IMR-90 (cell line): Measurements from ENCODE around the gene LMTK2.

Source experiments
- MAFK ChIP-seq: IDR thresholded peaks from 2 replicates; pipeline ENCODE4 v1.6.1; 2012; ENCODE audit warnings: low read depth, low read length, improper control_type of control experiment
- MAZ ChIP-seq: IDR thresholded peaks from 2 replicates; pipeline ENCODE4 v1.6.1; 2012; ENCODE audit warnings: low read depth, mild to moderate bottlenecking, low read length, improper control_type of control experiment, moderate library complexity, borderline replicate concordance
- MXI1 ChIP-seq: IDR thresholded peaks from 2 replicates; pipeline ENCODE4 v1.6.1; 2012; ENCODE audit warnings: low read depth, mild to moderate bottlenecking, low read length, moderate library complexity, borderline replicate concordance
- NFE2L2 ChIP-seq: fragments of 150-350 bp; IDR thresholded peaks from 2 replicates; pipeline ENCODE4 v1.6.1; 2016; ENCODE audit warnings: low read depth, mild to moderate bottlenecking, low read length
- POLR2A ChIP-seq: IDR thresholded peaks from 2 replicates; pipeline ENCODE4 v1.6.1; 2012; ENCODE audit warnings: mild to moderate bottlenecking, low read depth, low read length
- RAD21 ChIP-seq: IDR thresholded peaks from 2 replicates; pipeline ENCODE4 v1.6.1; 2012; ENCODE audit warnings: low read length, improper control_type of control experiment
- RFX5 ChIP-seq: IDR thresholded peaks from 2 replicates; pipeline ENCODE4 v1.8.0; 2012; ENCODE audit warnings: low read depth, mild to moderate bottlenecking, low read length, moderate library complexity
- SMC3 ChIP-seq: fragments of 150-350 bp; IDR thresholded peaks from 2 replicates; pipeline ENCODE4 v1.6.1; 2016; ENCODE audit warnings: low read depth, mild to moderate bottlenecking, antibody characterized with exemption, low read length, moderate library complexity
- TF ChIP-seq, protein P1 (sequence below): conservative IDR thresholded peaks from 2 replicates; pipeline ENCODE4 v1.5.1; 2012; ENCODE audit warnings: mild to moderate bottlenecking, low read depth, low read length, improper control_type of control experiment
- TF ChIP-seq, protein P2 (sequence below): fragments of 150-350 bp; IDR thresholded peaks from 2 replicates; pipeline ENCODE4 v1.6.1; 2017; ENCODE audit warnings: mild to moderate bottlenecking, antibody characterized with exemption, low read length, low read depth

DNA sequence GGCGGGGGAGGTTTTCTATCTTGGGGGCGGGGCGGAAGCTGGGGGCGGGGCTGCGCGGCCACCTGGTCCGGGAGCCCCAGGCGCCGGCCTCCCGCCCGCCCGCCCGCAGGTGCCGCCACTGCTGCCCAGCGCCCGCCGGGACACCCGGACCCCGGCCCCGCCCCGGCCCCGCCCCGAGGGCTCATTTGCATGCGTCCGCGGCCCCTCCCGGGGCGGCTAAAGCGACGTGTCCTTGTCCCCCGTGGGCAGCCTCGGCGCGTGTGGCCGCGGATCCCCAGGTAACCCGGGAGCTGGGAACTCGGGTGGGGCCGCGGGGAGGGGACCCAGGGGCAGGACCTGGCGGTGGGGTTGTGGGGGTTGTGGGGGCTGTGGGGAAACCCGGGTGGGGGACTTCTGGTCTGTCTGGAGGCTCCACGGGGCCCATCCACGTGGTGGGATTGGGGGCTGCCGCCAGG is 104.6 kb downstream of the LMTK2 start, which contains the start of gene BHLHA15:
- TF ChIP-seq POLR2A: no peak
- no peak for TF ChIP-seq SMC3
- TF ChIP-seq, protein P1, sequence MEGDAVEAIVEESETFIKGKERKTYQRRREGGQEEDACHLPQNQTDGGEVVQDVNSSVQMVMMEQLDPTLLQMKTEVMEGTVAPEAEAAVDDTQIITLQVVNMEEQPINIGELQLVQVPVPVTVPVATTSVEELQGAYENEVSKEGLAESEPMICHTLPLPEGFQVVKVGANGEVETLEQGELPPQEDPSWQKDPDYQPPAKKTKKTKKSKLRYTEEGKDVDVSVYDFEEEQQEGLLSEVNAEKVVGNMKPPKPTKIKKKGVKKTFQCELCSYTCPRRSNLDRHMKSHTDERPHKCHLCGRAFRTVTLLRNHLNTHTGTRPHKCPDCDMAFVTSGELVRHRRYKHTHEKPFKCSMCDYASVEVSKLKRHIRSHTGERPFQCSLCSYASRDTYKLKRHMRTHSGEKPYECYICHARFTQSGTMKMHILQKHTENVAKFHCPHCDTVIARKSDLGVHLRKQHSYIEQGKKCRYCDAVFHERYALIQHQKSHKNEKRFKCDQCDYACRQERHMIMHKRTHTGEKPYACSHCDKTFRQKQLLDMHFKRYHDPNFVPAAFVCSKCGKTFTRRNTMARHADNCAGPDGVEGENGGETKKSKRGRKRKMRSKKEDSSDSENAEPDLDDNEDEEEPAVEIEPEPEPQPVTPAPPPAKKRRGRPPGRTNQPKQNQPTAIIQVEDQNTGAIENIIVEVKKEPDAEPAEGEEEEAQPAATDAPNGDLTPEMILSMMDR: no peak
- TF ChIP-seq RFX5: no peak
- no peak for TF ChIP-seq RAD21
- no peak for TF ChIP-seq MAFK
- no peak for TF ChIP-seq MAZ
- TF ChIP-seq, protein P2, sequence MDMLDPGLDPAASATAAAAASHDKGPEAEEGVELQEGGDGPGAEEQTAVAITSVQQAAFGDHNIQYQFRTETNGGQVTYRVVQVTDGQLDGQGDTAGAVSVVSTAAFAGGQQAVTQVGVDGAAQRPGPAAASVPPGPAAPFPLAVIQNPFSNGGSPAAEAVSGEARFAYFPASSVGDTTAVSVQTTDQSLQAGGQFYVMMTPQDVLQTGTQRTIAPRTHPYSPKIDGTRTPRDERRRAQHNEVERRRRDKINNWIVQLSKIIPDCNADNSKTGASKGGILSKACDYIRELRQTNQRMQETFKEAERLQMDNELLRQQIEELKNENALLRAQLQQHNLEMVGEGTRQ: no peak
- no peak for TF ChIP-seq NFE2L2
- no peak for TF ChIP-seq MXI1
